Stimulated activated CD4-positive, alpha-beta T cell treated with anti-CD3 and anti-CD28 coated beads, Interleukin-4, amount 100 ng/mL, for 1 hour (primary cell): ENCODE data around the gene ENTPD3.
"Not testable (repeated sequence)": the region's sequence is repeated elsewhere in the genome, so short reads cannot be mapped to it uniquely, and the experiment has no call there.

Experiments
- DNase-seq: peaks from one replicate; pipeline ENCODE4 v3.0.0-alpha.2; 2020

Gene ENTPD3

GRCh38 chr3:40407611-40408010 lies 20.6 kb downstream of the ENTPD3 start:
- no peak for DNase-seq

- no peak for DNase-seq
Measured at GRCh38 chr3:40414270-40414669, 27.3 kb downstream of the ENTPD3 start.

DNA sequence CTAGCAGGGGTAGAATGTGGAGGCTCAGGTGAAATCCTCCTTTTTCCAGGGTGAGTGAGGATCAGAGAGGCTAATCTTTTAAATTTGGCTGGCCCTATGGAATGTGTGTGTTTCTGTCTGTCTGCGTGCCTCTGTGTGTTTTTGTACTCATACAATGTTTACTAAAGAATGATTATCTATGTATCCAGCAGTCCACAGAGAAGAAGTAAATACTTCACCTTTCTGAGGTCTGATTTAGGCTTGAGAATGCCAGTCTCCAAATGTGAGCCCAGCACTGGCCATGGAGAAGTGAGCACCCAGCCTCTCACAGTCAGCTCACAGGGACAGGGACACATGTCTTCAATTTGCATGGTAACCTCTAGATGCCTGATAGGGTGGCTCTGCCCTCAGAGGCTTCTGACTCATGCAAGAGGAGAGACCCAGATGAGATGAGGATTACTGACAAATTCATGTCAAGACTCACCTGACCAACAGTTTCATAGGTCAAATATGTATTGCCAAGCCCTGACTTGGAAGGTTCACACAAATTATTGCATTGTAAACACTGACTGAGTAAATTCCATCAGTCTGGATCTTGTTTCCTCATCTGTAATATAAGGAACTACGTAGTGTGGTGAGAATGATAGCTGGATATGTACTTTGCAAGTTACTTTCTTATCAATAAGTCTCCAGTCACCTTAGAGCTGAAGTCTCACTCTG lies 31.0 kb downstream of the ENTPD3 start:
- no peak for DNase-seq

DNA sequence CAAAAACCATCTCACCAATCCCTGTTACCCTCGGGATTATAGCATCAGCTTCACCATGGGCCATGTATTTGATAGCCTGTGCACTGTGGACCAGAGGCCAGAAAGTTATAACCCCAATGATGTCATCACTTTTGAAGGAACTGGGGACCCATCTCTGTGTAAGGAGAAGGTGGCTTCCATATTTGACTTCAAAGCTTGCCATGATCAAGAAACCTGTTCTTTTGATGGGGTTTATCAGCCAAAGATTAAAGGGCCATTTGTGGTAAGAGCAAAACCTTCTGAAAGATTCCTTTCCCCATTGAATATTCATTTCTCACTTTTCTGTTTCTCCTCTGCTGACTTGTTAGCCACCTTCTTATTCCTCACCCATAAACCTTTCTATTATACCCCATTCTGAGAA lies 35.9 kb downstream of the ENTPD3 start:
- DNase-seq: no peak

DNA sequence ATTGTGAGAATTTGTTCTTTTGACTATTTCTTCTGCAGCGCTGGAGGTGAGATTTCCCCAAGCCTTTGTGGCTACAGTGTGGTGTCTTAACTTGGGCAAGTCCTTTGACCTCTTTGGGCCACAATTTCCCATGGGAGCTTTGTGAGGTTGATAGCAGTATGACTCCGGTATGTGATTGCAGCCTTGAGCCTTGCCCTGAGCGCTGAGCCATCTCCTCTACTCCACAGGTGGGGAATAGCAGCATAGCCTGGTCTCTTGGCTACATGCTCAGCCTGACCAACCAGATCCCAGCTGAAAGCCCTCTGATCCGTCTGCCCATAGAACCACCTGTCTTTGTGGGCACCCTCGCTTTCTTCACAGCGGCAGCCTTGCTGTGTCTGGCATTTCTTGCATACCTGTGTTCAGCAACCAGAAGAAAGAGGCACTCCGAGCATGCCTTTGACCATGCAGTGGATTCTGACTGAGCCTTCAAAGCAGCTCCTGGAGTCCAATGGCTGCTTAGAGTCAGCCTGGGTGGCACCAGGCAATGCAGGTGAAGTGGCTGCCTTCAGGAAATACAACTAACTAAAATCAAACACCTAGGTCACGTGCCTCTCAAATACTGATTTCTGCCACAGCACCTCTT lies 40.2 kb downstream of the ENTPD3 start:
- DNase-seq: no peak

DNA sequence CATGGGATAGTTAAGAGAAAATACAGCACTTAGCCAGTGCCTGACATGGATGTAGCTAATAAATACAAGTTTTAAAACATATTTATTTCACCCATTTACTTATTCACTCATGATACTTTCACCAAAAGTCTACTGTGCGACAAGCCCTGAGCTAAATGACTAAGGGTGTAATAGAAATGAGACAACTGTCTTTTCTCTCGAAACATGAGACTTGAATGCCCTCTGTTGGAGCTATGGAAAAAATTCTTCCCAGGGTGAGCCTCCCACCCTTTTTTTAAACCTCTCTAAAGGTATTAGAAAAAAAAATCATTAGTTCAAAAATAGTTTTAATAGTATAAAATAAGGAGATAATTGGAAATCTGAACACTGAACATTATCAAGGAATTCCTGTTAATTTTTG lies 45.8 kb downstream of the ENTPD3 start:
- DNase-seq: no peak

GRCh38 chr3:40437889-40438288 lies 50.9 kb downstream of the ENTPD3 start:
- DNase-seq: no peak

GRCh38 chr3:40445062-40445461 lies 58.1 kb downstream of the ENTPD3 start:
- DNase-seq: no peak

- no peak for DNase-seq
Measured at GRCh38 chr3:40445880-40446279, 58.9 kb downstream of the ENTPD3 start.

- no peak for DNase-seq
Measured at GRCh38 chr3:40450438-40450837, 63.5 kb downstream of the ENTPD3 start.

GRCh38 chr3:40451551-40451950 lies 64.6 kb downstream of the ENTPD3 start:
- DNase-seq: no peak

DNA sequence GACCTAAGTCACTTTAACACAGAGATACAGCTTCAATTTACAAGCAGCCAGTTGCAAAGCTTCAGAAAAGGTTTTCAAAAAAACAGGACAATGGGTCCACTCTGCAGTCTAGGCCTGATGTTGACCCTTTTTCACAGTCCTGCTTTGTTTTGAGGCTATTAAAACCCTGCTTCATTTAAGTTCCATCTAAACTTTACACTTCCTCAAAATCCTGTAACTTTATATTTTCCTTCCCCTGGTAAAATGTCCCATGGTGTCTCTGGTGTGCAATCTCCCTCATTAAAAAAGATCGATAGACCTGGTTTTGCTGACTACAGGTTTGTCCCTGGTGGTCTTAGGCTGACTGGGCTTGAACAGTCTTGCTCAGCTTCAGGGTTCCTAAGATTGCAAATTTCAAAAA lies 65.1 kb downstream of the ENTPD3 start:
- DNase-seq: no peak

- no peak for DNase-seq
Measured at GRCh38 chr3:40452562-40452875, 65.5 kb downstream of the ENTPD3 start.

GRCh38 chr3:40452876-40453730 lies 66.1 kb downstream of the ENTPD3 start:
- DNase-seq: peak; percentile 94

DNA sequence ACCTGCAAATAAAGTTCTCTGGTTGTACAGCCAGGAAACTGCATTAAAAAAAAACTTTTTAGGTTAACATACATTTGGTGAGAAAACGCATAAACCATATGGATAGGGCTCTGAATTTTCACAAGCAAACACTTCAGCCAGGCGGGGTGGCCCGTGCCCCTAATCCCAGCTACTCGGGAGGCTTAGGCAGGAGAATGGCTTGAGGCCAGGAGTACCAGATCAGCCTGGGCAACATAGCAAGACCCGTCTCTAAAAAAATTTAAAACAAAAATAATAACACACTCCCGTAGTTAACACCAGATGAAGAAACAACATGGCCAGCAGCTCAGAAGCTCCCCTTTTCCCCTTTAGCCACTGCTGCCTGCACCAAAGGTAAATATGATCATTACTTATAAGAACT lies 66.9 kb downstream of the ENTPD3 start:
- no peak for DNase-seq

GRCh38 chr3:40455328-40455727 lies 68.3 kb downstream of the ENTPD3 start:
- DNase-seq: no peak

DNA sequence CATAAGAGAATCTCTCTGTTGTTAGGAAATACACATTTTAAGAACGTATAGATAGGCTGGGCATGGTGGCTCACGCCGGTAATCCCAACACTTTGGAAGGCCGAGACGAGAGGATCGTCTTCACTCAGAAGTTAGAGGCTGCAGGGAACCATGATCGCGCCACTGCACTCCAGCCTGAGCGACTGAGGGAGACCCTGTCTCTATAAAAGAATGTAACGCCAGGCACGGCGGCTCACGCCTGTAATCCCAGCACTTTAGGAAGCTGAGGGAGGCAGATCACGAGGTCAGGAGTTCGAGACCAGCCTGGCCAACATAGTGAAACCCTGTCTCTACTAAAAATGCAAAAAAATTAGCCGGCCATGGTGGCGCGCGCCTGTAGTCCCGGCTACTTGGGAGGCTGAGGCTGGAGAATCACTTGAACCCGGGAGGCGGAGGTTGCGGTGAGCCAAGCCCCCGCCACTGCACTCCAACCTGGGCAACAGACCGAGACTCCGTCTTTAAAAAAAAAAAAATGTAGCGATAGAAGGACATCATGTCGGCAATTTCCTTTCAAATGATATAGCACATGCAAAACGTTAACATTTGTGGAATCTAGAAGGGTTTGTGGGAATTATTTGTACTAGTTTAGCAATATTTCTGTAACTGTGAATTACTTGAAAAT lies 69.4 kb downstream of the ENTPD3 start:
- no peak for DNase-seq

- peak; percentile 95 for DNase-seq
Measured at GRCh38 chr3:40456940-40457823, 70.2 kb downstream of the ENTPD3 start, which contains the start of gene RPL14. Gene RPL14 (plus strand): TSS chr3:40457339. CDS start chr3:40457472, 133 bp downstream.

GRCh38 chr3:40458473-40458872 lies 71.5 kb downstream of the ENTPD3 start:
- no peak for DNase-seq

GRCh38 chr3:40460481-40460880 lies 73.5 kb downstream of the ENTPD3 start:
- DNase-seq: not testable (repeated sequence)

- DNase-seq: no peak
Measured at GRCh38 chr3:40461161-40461560, 74.2 kb downstream of the ENTPD3 start.

GRCh38 chr3:40462838-40463237 lies 75.9 kb downstream of the ENTPD3 start:
- not testable (repeated sequence) for DNase-seq
